ENCODE data around the gene IFI27.

IFI27 gene

GRCh38 chr14:94117856-94118255 is 7.3 kb downstream of the IFI27 start:
- H3K4me3 ChIP-seq (replicated peaks; ENCODE audit: low read depth, low read length), result no peak overlapping the region
- TF ChIP-seq CTCF (IDR thresholded peaks at IDR 0.05; ENCODE audit: low read length, missing control alignments), result no peak
- no peak for DNase-seq (ENCODE audit: low read depth)

- DNase-seq (ENCODE audit: low read depth), result no peak
- H3K4me3 ChIP-seq (replicated peaks; ENCODE audit: low read depth, low read length), result no peak overlapping the region
- TF ChIP-seq CTCF (IDR thresholded peaks at IDR 0.05; ENCODE audit: low read length, missing control alignments), result no peak
Measured at GRCh38 chr14:94119071-94119470, 8.5 kb downstream of the IFI27 start.

GRCh38 chr14:94120667-94121340 is 10.3 kb downstream of the IFI27 start:
- peak; percentile 43 for DNase-seq (ENCODE audit: low read depth)
- H3K4me3 ChIP-seq (replicated peaks; ENCODE audit: low read depth, low read length), result no peak overlapping the region
- TF ChIP-seq CTCF (IDR thresholded peaks at IDR 0.05; ENCODE audit: low read length, missing control alignments), result no peak

- no peak for DNase-seq (ENCODE audit: low read depth)
- H3K4me3 ChIP-seq (replicated peaks; ENCODE audit: low read depth, low read length), result no peak overlapping the region
- TF ChIP-seq CTCF (IDR thresholded peaks at IDR 0.05; ENCODE audit: low read length, missing control alignments), result no peak
Measured at GRCh38 chr14:94121485-94121884, 10.9 kb downstream of the IFI27 start.

GRCh38 chr14:94122438-94122837 is 11.9 kb downstream of the IFI27 start:
- H3K4me3 ChIP-seq (replicated peaks; ENCODE audit: low read depth, low read length), result no peak overlapping the region
- no peak for TF ChIP-seq CTCF (IDR thresholded peaks at IDR 0.05; ENCODE audit: low read length, missing control alignments)
- no peak for DNase-seq (ENCODE audit: low read depth)

- TF ChIP-seq CTCF (IDR thresholded peaks at IDR 0.05; ENCODE audit: low read length, missing control alignments), result no peak
- no peak overlapping the region for H3K4me3 ChIP-seq (replicated peaks; ENCODE audit: low read depth, low read length)
- no peak for DNase-seq (ENCODE audit: low read depth)
Measured at GRCh38 chr14:94123296-94123695, 12.8 kb downstream of the IFI27 start.

- no peak overlapping the region for H3K4me3 ChIP-seq (replicated peaks; ENCODE audit: low read depth, low read length)
- no peak for DNase-seq (ENCODE audit: low read depth)
- no peak for TF ChIP-seq CTCF (IDR thresholded peaks at IDR 0.05; ENCODE audit: low read length, missing control alignments)
Measured at GRCh38 chr14:94123868-94124267, 13.3 kb downstream of the IFI27 start.
